HG02870 (cell line): ENCODE data around the gene NINL.
"Not testable (repeated sequence)": the region's sequence is repeated elsewhere in the genome, so short reads cannot be mapped to it uniquely, and the experiment has no call there.

Experiments used
- ATAC-seq: cut with Tn5 transposase; IDR thresholded peaks from one replicate; pipeline ENCODE4 v1.9.1; 2021; ENCODE audit warnings: mild to moderate bottlenecking, moderate library complexity; ENCODE audit not compliant: unreplicated experiment

NINL gene

DNA sequence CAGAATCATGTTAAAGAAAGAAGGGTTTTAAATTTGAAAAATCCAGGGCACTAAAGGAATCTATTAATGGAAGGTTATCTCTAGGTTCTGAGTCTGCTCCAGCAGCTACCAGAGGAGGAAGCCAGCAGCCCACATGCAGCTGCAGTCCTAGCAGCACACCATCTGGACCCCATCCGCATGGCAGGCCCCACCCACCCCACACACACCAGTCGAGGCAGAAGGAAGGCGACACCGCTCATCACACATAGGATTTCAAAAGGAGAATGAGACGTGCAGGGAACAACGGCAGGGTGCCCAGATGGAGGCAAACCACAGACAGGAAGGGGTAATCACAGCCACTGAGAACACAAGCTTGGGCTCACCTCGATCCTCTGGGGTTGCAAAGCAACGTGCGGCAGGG is 99.0 kb downstream of the NINL start:
- ATAC-seq, result no peak

GRCh38 chr20:25485872-25486271 is 99.5 kb downstream of the NINL start:
- no peak for ATAC-seq

GRCh38 chr20:25484911-25485511 is 100.3 kb downstream of the NINL start:
- ATAC-seq, result no peak

DNA sequence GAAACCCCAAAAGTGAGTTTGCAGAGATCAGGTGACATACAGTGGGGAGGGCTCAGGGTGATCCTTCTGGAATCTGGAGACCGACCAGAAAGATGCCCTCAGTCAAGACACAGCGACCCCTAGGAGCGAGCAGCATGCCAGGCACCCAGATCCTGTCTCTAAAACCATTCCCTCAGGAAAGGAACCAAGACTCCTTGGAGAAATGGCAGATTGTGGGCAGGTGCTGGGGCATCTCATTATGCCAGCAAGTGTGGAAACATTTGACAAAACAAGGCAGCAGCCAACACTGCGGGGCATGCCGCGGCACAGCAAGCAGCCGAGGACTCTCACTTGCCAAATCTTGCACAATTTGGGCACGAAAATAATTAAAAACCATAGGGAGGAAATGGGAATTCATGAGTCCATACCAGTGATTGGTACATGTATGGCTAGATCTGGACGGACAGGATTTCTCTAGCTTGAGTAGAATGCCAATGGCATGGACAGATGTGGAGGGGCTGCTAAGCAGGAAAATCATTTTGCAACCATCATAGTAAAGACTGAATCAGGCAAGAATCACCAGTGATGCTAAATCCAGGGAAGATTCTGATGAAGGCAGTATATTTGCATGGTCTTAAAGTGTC is 101.0 kb downstream of the NINL start:
- ATAC-seq, result no peak

GRCh38 chr20:25483431-25484132 is 101.7 kb downstream of the NINL start:
- ATAC-seq, result no peak

- ATAC-seq, result no peak
These were observed 103.4 kb downstream of the NINL start for GRCh38 chr20:25481918-25482253.

DNA sequence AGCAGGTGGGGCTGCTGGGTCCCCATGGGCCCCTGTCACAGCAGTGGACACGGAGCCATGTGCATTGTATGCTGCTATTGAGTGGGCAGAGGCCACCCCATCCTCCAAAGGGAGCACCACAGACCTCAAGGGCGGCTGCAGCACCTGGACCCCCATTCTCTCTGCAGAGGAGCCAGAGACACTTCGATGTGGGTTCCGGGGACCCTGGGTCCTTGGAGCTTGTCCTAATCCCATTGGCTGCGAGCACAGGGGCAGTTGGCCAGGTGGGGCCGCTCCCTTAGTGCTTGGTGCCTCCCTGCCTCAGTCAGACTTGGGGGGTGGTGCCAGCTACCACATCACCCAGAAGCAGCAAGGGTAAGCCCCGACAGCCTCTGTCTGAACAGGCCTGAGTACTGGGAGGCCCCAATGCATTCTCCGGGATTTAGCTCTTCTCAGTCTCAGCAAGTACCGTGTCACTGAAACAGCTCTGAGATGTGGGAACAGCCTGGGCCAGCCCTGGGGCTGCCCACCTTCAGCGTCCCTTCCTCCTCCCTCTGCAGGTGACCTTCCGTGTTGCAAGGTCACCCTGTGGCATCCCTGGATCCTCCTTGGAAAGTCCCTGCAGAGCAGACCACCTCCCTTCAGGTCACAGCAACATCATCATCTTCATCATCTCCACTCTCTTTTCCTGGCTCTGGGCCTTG is 104.0 kb downstream of the NINL start:
- no peak for ATAC-seq

DNA sequence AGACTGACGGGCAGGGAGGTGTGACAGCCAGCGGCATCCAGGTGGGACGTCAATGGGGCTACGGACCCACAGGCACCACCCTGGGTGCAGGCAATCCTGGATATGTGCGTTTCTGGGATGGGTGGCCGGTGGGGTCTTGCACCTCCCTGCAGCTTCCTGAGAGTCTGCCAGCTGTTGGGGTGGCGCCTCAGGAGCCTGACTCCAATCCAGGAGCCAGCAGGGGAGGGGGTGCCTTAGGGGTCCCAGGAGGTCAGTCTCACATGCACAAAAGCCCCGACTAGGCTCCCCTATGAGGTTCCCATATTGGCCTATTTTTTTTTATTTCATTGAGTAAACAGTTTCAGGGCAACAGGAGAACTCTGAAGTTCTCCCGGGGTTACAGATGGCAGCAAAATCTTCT is 104.5 kb downstream of the NINL start:
- no peak for ATAC-seq

DNA sequence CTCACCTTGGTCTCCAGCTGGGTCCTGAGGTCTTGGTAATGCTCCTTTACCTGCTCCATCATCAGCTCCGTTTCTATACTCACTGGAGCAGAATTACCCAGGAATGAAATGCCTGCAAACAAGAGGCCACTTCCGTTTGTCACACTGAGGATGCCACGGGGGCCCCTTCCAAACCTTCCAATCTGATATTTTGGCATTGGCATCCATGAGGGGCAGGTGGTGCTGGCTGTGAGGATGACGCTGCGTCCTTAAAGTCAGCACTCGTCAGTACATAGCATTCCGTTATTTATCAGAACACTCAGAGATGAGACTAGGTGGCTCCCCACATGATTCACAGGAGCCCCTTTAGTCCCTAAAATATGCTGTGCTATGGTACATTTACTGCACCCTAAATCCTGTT is 105.2 kb downstream of the NINL start:
- no peak for ATAC-seq

- ATAC-seq, result no peak
These were observed 105.7 kb downstream of the NINL start for GRCh38 chr20:25479638-25480037.

DNA sequence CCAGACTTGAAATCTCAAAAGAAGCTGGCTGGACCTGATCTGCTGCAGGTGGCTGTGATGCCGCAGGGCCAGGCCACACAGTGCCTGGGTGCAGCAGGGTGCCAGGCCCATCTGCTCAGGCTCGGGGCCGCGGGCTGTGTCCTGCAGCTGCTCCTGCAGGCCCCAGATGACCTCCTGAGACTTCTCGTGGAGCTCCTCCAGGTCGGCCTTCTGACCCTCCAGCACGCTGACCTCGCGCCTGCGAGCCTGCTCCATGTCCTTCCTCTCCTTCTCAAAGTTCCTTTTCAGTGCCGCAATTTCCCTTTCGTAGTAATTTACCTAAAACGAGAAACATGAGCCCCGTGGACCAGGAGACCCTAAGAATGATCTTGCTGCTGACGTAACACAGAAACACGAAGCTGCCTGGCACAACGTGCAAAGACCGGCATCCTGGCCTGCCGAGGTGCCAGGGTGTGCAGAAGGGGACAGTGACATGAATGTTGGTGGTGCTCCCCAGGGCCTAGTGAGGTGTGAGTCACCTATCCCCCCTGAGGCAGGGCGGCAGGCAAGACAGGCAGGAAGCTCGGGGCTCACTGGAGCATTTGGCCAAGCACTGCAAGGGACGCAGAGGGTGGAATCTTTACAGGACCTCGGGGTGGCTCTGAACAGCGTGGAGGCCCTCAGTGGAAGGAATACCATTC is 106.3 kb downstream of the NINL start:
- ATAC-seq, result no peak

DNA sequence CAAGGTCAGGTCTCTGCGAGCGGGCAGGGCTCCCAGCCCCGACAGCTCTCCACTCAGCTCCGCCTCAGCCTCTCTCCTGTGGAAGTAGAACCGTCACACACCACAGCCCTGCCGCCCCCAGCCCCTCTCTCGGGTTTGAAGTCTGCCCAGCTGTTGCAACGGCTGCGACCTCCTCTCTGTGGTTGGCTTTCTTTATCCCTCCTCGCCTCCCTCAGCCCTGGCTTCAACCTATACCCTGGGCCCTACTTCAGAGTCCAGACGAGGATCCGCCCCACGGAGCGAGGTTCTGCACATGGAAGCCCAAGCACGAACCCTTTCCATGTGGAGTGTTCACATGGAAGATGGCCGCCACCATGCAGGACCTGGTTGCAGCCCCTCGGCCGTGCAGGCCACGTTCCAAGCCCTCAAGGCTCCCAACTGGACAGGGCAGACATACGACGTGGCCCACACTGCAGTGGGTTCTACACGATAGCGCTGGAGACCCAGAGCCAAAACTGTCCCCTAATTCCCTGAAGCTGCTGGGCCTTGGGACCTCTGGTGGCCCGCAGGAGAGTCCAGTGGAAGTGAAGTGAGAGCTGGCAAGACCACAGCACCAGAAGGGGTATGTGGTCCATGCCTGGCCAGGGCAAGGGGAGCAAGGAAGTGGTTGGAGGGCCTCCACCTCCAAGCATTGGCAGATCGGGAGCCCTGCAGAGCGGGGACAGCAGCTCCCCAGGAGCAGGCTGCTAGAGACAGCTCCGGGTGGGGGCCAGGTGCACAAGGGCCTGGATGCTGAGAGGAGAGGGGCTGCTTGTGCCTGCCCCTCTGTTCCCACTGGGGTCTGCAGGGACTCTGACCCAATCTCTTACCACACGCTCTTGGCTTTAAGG is 108.1 kb downstream of the NINL start:
- ATAC-seq, result no peak

DNA sequence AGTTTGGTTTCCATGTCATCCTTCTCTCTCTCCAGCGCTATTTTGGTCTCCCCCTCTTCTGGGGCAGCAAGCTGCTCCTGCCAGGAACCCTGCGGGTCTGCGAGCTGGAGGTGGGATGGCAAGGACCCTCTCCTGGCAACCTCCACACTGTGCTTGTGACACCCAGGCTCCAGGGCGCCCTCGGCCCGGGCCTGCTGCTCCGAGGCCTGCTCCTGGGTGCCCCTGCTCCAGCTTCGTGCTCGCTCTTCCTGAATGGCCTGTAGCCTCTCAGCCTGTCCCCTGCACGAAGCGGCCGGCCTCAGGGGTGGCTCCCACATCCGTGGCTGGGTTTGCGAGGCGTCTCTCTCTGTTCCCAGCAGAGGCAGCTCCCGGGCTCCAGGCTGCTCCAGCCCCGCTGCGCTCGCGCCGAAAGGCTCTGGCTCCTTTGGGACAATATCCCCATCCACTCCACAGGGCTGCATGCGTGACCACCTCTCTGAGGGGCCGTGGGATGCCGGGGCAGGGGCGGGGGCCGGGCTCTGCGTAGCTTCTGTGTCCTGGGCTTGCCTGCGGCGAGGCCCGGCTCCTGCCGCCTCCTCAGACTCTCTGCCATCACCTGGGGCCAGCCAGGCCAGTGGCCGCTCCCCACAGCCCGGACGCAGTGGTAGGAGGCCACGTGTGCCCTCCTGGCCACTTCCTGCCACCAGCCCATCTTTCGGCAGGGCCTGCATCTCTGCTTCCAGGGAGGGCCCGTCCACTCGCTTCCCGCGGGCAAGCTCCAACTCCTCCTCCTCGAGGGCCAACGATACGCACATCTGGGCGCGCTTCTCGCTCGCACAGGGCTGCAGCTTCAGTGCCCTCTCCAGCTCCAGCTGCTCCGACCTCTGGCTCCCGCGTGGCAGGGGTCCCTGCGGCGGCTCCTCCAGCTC is 109.0 kb downstream of the NINL start:
- no peak for ATAC-seq

- ATAC-seq, result not testable (repeated sequence)
These were observed 112.0 kb downstream of the NINL start for GRCh38 chr20:25473297-25473696.

DNA sequence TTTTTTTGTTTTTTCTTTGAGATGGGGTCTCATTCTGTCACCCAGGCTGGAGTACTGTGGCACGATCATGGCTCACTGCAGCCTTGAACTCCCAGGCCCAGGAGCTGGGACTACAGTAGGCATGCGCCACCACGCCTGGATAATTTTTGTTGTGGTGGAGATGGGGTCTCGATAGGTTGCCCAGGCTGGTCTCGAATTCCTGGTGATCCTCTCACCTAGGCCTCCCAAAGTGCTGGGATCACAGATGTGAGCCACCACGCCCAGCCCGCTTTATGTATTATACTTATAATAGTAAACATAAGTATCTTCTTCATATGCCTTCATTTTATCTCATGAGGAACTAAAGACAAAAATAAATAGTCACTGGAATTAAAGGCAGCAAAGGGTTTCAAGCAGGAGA is 114.3 kb downstream of the NINL start:
- ATAC-seq, result no peak

GRCh38 chr20:25470045-25470444 is 115.3 kb downstream of the NINL start:
- ATAC-seq, result peak; percentile 86

DNA sequence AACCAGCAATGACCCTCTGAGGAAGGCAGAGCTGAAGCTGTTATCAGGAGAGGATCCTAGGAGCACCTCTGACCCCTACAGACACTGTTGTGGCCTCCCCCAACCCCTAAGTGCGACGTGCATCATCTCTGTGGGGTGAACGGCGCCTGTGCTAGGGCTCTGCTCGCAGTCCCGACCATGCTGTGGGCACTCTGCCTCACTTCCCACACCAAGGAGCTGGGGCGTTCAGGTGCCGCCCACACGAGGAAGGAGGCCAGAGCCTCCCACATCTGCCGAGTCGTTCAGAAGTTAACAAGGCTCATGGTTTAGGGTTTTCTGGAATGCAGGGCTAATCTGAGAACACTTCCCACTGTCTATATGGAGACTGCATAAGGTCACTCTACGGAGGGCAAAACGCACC is 115.8 kb downstream of the NINL start:
- no peak for ATAC-seq

GRCh38 chr20:25468126-25469075 is 116.9 kb downstream of the NINL start:
- no peak for ATAC-seq
